ENCODE data around the gene CACNG4.

Gene CACNG4

DNA sequence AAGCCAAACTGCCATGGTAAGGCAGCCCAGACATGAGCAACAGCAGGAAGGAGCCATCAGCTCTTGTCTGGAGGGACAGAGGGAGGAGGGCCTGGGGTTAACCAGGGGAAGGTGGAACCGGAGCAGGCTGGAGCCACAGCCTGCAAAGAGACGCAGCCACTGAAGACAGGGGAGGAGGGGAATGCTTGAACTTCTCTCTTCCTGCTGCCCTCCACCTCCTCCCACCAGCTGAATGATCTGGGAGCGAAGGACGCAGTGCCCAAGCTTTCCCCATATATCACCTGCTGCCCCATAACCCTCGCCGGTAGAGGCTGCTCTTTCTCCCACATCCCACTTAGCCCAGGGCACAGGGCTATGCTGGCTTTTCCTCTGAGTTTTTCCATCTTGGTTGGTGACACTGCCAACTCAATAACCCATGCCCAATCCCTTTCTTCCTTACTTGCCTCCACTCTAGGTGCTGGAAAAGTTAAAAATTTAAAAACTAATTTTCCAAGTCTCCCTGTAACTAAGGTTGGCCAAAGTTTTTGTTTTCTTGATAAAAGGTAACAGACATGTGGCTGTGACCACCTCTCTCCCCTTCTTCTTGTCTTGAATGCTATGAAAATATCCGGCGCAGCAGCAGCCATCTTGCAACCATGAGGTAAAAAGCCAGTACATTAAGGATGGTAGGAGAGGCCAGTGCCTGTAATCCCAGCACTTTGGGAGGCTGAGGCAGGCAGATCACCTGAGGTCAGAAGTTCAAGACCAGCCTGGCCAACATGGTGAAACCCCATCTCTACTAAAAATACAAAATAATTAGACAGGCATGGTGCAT is 21.8 kb upstream of the CACNG4 start:
- in situ Hi-C loops (cut with MboI; ENCODE audit: low pct_unique_long_range_greater_than_20kb, low sequenced_read_pairs): no loop called here
- no peak for DNase-seq

DNA sequence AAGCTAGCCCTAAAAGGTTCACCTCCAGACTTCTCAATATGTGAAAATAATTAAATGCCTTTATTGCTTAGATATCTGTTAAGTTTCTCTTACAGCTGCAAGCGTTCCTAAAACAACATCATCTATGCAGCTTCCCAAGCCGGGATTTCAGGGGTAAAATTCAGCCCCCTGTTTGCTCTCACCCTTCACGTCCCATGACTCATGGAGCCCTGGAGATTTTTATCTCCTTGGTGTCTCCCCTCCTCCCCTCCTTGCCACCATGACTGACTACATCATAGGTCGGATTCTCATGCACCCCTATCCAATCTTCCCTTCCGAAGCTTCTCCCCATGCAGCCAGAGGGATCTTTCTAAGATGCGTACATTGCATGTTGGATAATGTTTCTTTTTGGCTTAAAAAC is 21.0 kb upstream of the CACNG4 start:
- no peak for DNase-seq
- in situ Hi-C loops (cut with MboI; ENCODE audit: low pct_unique_long_range_greater_than_20kb, low sequenced_read_pairs): no loop called here

DNA sequence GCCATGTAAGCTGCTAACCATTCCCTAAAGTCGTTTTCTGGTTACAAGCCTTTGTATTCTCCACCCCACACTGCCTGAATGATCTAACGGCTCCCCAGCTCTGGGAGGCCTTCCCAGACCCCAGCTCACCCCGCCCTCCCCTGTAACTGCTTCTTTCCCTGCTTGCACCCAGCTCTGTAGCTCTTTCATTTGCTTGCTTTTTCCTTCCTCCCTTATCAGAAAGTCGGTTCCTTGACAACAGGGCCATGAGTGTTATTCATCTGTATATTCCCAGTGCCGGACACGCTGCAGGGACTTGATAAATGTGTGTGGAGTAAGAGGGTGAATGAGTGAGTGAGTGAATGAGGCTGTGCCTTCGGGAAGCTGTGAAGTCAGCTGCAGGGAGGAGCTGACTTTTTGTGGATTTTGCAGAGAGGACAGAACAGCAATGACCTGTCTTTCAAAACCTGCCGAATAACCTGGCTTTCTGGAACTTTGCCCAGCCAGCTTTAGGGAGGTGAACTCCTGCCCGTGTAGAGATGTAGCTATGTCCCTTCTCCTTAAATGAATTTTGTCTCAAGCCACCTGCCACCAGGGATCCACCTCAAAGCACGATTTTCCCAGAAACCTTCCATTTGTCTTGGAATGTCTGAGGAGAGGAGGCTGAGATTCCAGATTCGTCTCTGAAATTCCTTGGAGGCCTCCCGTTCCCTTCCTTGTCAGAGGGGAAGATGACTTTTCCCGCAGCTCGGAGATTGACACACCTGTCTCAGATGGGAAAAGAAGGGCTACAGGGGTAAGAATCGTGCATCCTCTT is 20.0 kb upstream of the CACNG4 start:
- no peak for DNase-seq
- in situ Hi-C loops (cut with MboI; ENCODE audit: low pct_unique_long_range_greater_than_20kb, low sequenced_read_pairs): no loop called here

DNA sequence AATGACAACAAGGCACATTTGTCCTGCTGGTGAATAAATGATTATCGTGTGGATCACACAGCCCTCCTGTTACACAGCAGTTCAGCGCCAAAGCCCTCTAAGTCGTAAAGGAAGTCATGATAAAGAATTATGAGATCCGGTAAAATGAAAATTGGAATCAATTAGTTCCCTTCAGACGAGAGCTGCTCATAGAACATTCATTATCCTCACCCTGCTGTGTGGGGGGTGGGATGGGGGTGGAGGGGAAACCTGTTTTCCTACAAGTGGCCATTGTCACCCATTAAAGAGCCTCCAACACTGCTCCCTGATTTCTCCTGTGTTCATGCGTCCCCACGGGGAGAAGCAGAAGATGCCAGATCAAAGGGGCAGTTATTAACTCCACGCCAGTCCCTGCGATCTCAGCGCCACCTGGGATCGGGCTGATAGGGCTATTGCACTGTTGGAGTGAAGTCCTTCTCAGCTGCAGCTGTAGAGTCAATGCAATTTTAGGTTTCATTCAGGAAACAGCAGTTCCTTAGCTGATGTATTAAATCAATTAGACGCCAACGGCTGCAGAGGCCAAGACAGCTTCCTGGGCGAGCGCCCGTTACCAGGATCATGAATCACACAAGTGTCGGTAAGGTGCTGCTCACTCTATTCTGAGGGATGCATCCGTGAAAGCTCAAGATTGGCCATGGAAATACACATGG is 19.2 kb upstream of the CACNG4 start:
- no peak for DNase-seq
- in situ Hi-C loops (cut with MboI; ENCODE audit: low pct_unique_long_range_greater_than_20kb, low sequenced_read_pairs): no loop called here

DNA sequence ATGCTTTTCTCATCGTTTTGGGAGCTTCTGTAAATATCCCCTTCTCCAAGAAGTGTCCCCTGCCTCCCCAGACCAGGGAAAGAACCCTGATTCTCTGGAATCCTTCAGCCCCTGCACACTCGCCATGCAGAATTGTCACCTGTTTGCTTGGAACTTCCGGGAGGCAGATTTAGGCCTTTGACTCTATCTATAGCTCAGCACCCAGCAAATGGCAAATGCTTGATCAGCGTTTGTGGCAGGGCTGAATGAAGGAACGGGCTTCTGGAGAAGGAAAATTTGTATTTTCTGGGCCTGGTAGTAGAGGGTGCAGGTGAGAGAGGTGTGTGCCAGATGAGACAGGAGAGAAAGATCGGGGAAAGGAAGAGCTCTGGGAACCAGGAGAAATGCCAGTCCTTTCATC is 18.3 kb upstream of the CACNG4 start:
- no peak for DNase-seq
- in situ Hi-C loops (cut with MboI; ENCODE audit: low pct_unique_long_range_greater_than_20kb, low sequenced_read_pairs): no loop called here

DNA sequence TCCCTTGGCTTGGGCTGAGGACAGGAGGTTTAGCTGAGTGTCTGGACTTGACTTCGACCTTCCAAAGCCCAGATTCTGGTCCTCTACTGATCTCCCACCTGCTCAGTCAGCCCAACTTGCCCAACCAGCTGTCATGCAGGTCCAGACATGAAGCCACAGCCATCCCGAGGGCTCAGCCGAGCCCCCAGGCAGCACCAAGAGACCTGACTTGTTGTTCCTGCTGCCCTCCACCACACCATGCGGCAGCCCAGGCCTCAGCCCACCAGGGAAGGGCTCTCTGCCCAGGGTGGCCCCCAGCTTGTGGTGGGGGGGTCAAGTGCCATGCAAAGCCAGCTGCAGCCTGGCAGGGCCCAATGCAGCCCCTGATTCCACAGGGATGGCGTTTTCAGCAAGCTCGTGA is 17.2 kb upstream of the CACNG4 start:
- in situ Hi-C loops (cut with MboI; ENCODE audit: low pct_unique_long_range_greater_than_20kb, low sequenced_read_pairs): no loop called here
- no peak for DNase-seq

DNA sequence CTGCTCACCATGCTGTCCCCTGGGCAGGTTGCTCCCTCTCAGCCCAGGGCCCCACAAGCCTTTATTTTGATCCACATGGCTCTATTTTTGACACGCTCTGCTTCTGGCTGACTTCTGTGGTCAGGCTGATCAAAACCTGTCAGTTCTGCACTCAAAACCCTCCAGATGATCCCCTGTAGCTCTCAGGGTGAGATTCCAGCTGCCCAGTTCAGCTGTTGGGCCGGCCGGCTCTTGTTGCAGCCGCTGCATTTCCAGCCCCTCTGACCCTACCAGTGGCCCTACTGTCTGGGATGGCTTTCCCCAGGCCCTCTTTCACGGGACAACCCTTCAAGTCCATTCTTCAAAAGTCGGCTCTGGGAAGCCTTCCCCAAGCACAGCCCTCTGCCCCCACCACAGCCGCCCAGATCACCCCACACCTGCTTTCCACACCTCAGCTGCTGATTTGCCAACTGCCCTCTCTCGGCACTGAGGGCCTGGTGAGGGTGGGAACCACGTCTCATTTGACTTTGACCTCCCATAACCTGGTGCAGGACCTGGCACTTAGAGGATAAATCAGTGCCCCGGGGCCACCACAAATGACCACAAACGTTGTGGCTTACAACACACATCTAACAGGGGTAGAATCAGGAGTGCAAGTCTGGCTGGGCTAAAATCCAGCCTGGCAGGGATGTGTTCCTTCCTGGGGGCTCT is 16.3 kb upstream of the CACNG4 start:
- no peak for DNase-seq
- in situ Hi-C loops (cut with MboI; ENCODE audit: low pct_unique_long_range_greater_than_20kb, low sequenced_read_pairs): no loop called here

DNA sequence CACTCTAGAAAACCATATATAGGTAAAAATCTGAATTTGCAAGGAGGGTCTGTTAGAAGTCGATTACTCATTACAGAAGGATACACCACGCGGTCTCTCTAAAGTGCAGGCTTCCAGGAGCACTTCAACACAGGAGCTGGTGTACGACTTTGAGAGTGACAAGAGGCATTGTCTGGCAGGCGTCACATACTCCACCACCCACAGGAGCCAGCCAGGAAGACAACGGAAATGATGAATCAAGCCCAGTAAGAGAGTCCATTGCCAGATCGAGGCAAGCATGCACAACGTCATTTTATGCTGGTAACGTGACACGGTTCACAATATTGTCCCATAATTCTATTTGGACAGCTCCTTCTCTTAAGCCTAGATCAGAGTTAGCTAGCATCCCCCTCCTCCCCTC is 15.0 kb upstream of the CACNG4 start:
- no peak for DNase-seq
- in situ Hi-C loops (cut with MboI; ENCODE audit: low pct_unique_long_range_greater_than_20kb, low sequenced_read_pairs): no loop called here

DNA sequence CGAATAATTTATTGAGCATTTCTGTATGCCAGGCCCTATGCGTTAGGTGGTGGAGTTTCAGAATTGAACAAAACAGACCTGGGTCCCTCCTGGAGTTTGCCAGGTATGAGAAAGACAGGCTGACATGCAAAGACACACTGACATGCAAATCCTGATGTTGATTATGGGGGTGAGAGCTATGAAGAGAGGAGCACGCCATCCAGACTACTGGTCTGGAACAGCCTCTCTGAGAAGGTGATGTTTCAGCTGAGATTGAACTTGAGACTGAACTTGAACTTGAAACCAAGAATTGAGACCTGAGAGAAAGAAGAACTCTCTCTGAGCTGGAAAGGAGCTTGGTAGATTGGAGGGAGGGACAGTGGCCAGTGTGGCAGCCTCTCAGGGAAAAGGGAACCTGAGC is 14.2 kb upstream of the CACNG4 start:
- DNase-seq: no peak
- in situ Hi-C loops (cut with MboI; ENCODE audit: low pct_unique_long_range_greater_than_20kb, low sequenced_read_pairs): no loop called here

DNA sequence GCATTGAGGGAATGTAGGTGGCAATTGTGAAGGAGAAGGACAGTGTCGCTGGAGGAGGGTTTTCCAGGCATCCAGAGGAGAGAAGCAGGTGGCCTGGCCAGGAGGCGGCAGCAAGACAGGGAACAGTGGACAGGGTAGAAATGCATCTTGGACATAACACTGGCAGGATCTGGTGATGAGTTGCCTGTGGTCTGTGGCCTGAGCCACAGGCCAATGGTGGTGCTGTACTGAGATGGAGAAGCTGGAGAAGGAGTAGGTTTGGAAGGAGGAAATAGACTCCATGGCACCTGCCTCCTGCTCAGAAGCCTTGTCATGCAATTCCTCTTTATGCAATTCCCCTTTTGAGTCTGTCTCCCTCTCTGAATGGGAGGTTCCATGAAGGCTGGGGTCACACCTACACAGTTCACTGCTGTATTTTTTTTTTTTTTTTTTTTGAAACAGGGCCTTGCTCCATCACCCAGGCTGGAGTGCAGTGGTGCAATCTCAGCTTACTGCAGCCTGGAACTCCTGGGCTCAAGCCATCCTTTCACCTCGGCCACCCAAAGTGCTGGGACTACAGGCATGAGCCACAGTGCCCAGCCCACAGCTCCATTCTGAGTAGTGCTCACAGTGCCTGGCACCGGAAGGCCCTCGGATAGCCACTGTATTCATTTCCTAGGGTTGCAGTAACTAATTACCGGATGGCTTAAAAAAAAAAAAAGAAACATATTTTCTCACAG is 13.5 kb upstream of the CACNG4 start:
- in situ Hi-C loops (cut with MboI; ENCODE audit: low pct_unique_long_range_greater_than_20kb, low sequenced_read_pairs): no loop called here

DNA sequence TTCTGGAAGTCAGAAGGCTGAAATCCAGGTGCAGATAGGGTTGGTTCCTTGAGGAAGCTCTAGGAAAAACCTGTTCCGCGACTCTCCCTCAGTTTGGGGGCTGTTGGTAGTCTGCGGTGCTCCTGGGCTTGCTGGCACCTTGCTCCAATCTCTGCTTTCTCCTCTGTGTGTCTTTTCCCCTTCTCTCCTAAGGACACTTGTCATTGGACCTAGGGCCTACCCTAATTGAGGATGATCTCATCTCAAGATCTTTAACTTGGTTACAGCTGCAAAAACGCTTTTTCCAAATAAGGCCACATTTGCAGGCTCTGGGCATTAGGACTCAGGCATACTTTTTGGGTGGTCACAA is 12.9 kb upstream of the CACNG4 start:
- in situ Hi-C loops (cut with MboI; ENCODE audit: low pct_unique_long_range_greater_than_20kb, low sequenced_read_pairs): no loop called here

More for the DNA sequence above, 13.5 kb upstream of the CACNG4 start:
- DNase-seq: no peak

DNA sequence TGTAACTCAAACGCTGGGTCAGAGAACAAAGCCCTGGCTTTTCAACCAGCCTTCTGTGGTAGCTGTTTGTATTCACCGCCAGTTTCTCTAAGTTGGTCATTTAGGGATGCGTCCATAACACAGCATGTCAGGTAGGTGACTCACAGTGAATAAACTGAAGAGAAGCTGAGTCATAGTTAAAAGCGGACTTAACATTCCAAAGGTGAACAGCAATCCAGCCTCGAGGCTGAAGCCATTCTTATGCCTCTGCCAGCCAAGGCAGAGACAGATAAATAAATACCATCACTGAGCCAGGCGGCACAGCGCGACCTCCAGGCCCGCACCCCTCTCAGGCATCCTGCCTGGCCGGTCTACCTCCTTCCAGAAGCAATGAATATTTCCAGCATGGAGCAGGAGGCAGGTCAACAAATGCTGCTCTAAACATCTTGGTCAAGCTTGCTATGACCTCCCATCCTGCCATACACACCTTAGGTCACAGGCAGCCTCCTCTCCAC is 12.4 kb upstream of the CACNG4 start:
- no peak for DNase-seq
- in situ Hi-C loops (cut with MboI; ENCODE audit: low pct_unique_long_range_greater_than_20kb, low sequenced_read_pairs): no loop called here

More for the DNA sequence above, 12.9 kb upstream of the CACNG4 start:
- no peak for DNase-seq

DNA sequence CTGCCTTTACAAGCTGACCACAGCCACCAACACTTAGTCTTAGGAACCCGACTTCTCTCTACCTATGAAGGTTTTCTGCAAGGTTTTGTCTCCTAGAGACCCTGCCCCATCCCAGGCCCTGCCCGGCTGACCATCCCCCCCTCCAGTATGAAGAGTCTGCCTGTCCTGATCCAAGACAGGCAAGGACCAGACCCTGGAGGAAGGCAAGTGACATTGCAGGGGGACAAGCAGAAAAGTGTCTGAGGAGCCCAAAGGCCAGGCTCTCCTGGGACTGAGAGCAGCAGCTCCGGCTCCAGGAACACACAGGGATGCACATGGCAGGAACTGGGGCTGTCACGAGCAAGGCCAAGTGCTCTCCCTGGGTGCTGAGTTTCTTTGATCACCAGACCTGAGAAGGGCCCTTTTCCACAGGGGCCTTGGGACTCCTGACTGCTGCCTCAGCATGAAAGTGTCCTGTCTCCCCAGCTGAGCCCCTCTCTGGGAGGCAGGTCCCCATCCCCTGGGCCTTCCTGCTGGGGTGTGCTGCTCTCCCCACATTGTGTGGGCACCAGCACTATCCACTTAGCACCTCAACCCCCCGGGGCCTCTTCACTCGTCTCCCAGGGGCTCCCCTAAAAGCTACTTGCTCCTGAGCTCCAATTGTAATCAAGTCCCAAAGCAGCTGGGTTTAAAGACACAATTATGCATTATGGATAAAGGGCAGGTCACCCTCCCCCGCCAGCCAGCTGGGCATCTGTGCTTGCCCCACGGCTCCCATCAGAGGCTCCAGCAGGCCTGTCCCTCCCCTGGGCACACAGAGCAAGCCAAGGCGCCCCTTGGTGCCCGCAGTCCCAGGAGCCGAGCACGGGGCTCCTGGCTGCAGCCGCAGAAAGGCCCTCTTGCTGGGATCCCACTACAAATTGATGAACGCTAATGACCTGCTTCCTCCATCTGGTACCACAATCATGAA is 11.6 kb upstream of the CACNG4 start:
- no peak for DNase-seq
- in situ Hi-C loops (cut with MboI; ENCODE audit: low pct_unique_long_range_greater_than_20kb, low sequenced_read_pairs): no loop called here

DNA sequence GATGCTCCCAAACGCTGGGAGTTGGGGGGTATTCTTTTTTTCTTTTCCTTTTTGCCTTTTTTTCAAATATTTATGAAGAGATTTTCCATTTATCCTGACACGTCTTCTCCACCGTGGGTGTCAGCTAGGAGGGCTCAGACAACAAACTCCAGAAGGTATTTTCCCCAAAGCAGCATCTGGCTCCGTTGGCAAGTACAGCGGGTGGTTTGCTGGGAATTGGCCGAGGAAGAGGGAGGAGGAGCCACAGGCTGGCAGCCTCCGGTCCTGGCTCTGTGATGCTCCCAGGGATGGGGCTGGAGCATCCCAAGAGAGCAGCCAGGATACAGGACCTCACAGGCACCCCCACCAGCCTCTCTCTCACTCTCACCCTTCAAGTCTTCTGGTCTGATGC is 10.9 kb upstream of the CACNG4 start:
- DNase-seq: no peak
- in situ Hi-C loops (cut with MboI; ENCODE audit: low pct_unique_long_range_greater_than_20kb, low sequenced_read_pairs): no loop called here

DNA sequence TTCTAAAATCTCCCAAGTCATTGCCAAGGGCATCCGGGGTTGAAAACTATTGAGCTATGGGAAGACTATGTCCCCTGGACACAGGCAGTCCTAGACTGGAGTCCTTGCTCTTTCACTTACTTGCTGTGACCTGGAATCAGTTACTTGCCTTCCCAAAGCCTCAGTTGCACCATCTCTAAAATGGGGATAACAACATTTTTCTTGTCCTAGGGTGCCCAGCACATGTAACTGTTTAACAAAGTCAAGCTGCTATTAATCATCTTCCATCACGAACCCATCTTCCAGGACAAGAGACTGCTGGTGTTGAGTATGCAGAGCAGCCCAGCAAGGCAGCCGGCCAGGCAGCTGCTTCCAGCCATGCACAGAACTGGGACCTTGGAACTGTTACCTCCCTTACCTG is 9.9 kb upstream of the CACNG4 start:
- DNase-seq: no peak
- in situ Hi-C loops (cut with MboI; ENCODE audit: low pct_unique_long_range_greater_than_20kb, low sequenced_read_pairs): no loop called here

DNA sequence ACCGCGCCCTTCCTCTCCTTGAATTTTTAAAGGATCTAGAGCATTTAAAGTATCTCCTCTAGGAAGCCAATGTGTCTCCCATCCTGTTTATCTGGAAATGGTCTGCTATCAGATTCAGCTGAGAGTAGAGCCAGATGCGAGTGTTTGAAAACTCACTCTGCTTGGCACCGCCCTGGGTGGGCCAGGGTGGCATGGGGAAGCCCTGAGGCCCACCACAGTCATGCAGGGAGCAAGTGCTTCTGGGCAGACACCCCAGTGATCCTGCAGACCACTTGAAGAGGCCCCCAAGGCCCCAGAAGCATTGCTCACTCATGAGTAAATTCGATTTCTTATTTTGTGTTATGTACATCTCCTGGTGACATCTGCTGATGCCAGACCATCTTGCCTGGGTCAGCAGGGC is 8.7 kb upstream of the CACNG4 start:
- in situ Hi-C loops (cut with MboI; ENCODE audit: low pct_unique_long_range_greater_than_20kb, low sequenced_read_pairs): no loop called here
- DNase-seq: no peak

DNA sequence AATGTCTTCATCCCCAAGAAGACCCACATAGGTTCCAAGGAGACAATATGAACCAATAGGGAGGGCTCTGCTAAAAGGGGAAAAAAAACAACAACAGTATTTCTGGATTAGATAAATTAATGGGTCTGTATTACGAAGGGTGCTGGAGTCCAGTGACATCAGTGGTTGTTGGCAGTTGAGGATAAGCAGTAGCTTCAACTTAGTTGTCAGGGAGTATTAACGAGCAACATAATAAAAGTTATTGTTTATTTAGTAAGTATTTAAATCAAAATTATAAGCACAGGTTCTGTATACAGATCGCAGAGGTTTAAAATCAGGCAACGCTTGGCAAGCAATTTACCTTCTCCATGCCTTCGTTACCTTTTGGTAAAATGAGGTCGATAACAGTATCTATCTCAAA is 7.6 kb upstream of the CACNG4 start:
- in situ Hi-C loops (cut with MboI; ENCODE audit: low pct_unique_long_range_greater_than_20kb, low sequenced_read_pairs): no loop called here
- DNase-seq: no peak

DNA sequence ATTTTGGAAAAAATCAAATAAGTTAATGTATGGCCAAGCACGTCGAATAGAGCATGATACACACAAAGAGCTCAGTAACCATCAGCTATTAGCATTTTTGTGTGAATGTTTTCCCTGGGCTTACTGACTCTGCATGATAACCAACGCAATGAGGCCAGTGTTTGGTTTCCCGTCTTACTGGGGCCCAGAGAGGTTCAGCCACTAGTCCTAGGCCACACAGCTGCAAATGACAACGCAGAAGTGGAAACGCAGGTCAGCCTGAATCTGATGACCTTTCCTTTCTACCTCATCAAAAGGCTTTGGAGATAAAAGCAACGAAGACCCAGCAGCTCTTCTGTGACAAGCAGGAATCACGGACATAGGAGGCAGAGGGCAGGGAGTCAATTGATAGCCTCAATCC is 7.2 kb upstream of the CACNG4 start:
- no peak for DNase-seq
- in situ Hi-C loops (cut with MboI; ENCODE audit: low pct_unique_long_range_greater_than_20kb, low sequenced_read_pairs): no loop called here

All from KBM-7 (cell line).